K562 (cell line): ENCODE results near the gene METTL25B. TPM values are rescaled to one million over a fixed set of nuclear protein-coding genes. Genes with fewer than 3 reads are reported as not detected.

Experiments used
- ATF1 ChIP-seq, 2 experiments: fragments of 450-650 bp in 1 of 2; IDR thresholded peaks; 2 replicates each; pipeline ENCODE4 v1.6.1; 2016; ENCODE audit warnings: missing compliant biosample characterization in 1 of 2, missing genetic modification characterization in 1 of 2
- BRF1 ChIP-seq: IDR thresholded peaks from 3 replicates; pipeline ENCODE4 v1.6.1; 2011; ENCODE audit warnings: borderline replicate concordance, mild to moderate bottlenecking; ENCODE audit not compliant: insufficient read length; ENCODE audit errors: extremely low read depth
- CBX2 ChIP-seq: fragments of 200-600 bp; sonication (generic); IDR thresholded peaks from one replicate; pipeline ENCODE4 v1.6.1; 2012; ENCODE audit warnings: mild to moderate bottlenecking, low read length, inconsistent platforms; ENCODE audit not compliant: insufficient read depth, poor library complexity, severe bottlenecking
- CCNT2 ChIP-seq: IDR thresholded peaks from 2 replicates; pipeline ENCODE4 v1.6.1; 2011; ENCODE audit warnings: borderline replicate concordance, low read depth, mild to moderate bottlenecking, moderate library complexity, mixed read lengths, low read length; ENCODE audit not compliant: insufficient read length; ENCODE audit errors: extremely low read depth
- DDX20 ChIP-seq: fragments of 450-650 bp; IDR thresholded peaks from 2 replicates; pipeline ENCODE4 v1.6.1; 2016; ENCODE audit warnings: missing genetic modification characterization, low read depth, mild to moderate bottlenecking, missing compliant biosample characterization, moderate library complexity
- HMG20A ChIP-seq: fragments of 450-650 bp; formaldehyde crosslinking; conservative IDR thresholded peaks from 2 replicates; pipeline ENCODE4 v1.4.0; 2020; ENCODE audit warnings: mild to moderate bottlenecking, mixed read lengths
- JUNB ChIP-seq: fragments of 450-650 bp; formaldehyde crosslinking; conservative IDR thresholded peaks from 2 replicates; pipeline ENCODE4 v1.4.0; 2020; ENCODE audit warnings: mild to moderate bottlenecking
- LEF1 ChIP-seq: fragments of 450-650 bp; IDR thresholded peaks from 2 replicates; pipeline ENCODE4 v1.6.1; 2016; ENCODE audit warnings: mild to moderate bottlenecking
- MBD2 ChIP-seq: sonication (generic); IDR thresholded peaks from 2 replicates; pipeline ENCODE4 v1.6.1; 2016; ENCODE audit warnings: low read depth, borderline replicate concordance
- OTX1 ChIP-seq: fragments of 450-650 bp; formaldehyde crosslinking; IDR thresholded peaks from 2 replicates; pipeline ENCODE4 v1.4.0; 2022; ENCODE audit warnings: mild to moderate bottlenecking
- PCBP2 ChIP-seq: fragments of 200-400 bp; formaldehyde crosslinking; IDR thresholded peaks from 2 replicates; pipeline ENCODE4 v1.6.1; 2018; ENCODE audit warnings: low read length, low read depth, mild to moderate bottlenecking, moderate library complexity; ENCODE audit not compliant: poor library complexity, severe bottlenecking
- PHF21A ChIP-seq: fragments of 450-650 bp; IDR thresholded peaks from 2 replicates; pipeline ENCODE4 v1.6.1; 2017; ENCODE audit warnings: low read depth, borderline replicate concordance
- RFX1 ChIP-seq: fragments of 450-650 bp; IDR thresholded peaks from 2 replicates; pipeline ENCODE4 v1.6.1; 2016; ENCODE audit warnings: mild to moderate bottlenecking, moderate library complexity
- RHOXF2B ChIP-seq: fragments of 250-450 bp; sonication (Bioruptor Pico); conservative IDR thresholded peaks from 2 replicates; pipeline ENCODE4 v1.5.1; 2021
- YBX1 ChIP-seq: fragments of 450-650 bp; IDR thresholded peaks from 2 replicates; pipeline ENCODE4 v1.7.1; 2016; ENCODE audit warnings: mild to moderate bottlenecking
- ZC3H8 ChIP-seq: fragments of 450-650 bp; IDR thresholded peaks from 2 replicates; pipeline ENCODE4 v1.6.1; 2017
- ZNF133 ChIP-seq: fragments of 250-450 bp; sonication (Bioruptor Pico); IDR thresholded peaks from 2 replicates; pipeline ENCODE4 v1.4.0; 2020; ENCODE audit warnings: mild to moderate bottlenecking
- ZNF232 ChIP-seq: sonication (generic); formaldehyde crosslinking; IDR thresholded peaks from 2 replicates; pipeline ENCODE4 v1.8.0; 2022; ENCODE audit warnings: mild to moderate bottlenecking, missing genetic modification reagents
- ZNF785 ChIP-seq: fragments of 250-450 bp; sonication (Bioruptor Pico); IDR thresholded peaks from 2 replicates; pipeline ENCODE4 v1.4.0; 2020; ENCODE audit warnings: mild to moderate bottlenecking
- polyA plus RNA-seq, 8 experiments: library from polyadenylated mRNA; depleted of rRNA in 4 of 8; stranded (reverse) in 5 of 8; unstranded in 3 of 8; fragments of >200 nt; fragmentation: Nextera tagmentation in 2 of 8; fragmentation: Illumina TruSeq in 1 of 8; extraction: Ambion mirVana in 2 of 8; extraction: Trizol in 1 of 8; gene quantifications; 2 replicates each; pipeline versions ENCODE4 v1.2.1 to v1.2.3, GENCODE V29; 2011 to 2014; ENCODE audit warnings: inconsistent platforms in 1 of 8, missing spikeins in 1 of 8
- total RNA-seq, 7 experiments: library from RNA; depleted of rRNA in 6 of 7; stranded (reverse); fragments of >200 nt in 6 of 7; fragmentation: Illumina TruSeq in 2 of 7; extraction: Trizol in 2 of 7; gene quantifications; 2 replicates each; pipeline versions ENCODE4 v1.2.1 to v1.2.3, GENCODE V29; 2011 to 2021; ENCODE audit warnings: low replicate concordance in 1 of 7
- TF ChIP-seq, protein P1 (sequence below): fragments of 450-650 bp; IDR thresholded peaks from 2 replicates; pipeline ENCODE4 v1.6.1; 2016; ENCODE audit warnings: low read depth, mild to moderate bottlenecking, moderate library complexity
- TF ChIP-seq, protein P2 (sequence below): sonication (generic); formaldehyde crosslinking; IDR thresholded peaks from 2 replicates; pipeline ENCODE4 v1.8.0; 2022; ENCODE audit warnings: mild to moderate bottlenecking, missing genetic modification reagents
- TF ChIP-seq, protein P3 (sequence below): fragments of 450-650 bp; formaldehyde crosslinking; IDR thresholded peaks from 2 replicates; pipeline ENCODE4 v1.4.0; 2020; ENCODE audit warnings: mild to moderate bottlenecking, moderate library complexity
- TF ChIP-seq, protein P4 (sequence below): fragments of 450-650 bp; conservative IDR thresholded peaks from 2 replicates; pipeline ENCODE4 v1.6.1; 2016; ENCODE audit warnings: missing genetic modification characterization, low read depth, mild to moderate bottlenecking, control low read depth, missing compliant biosample characterization

Gene METTL25B
- total and polyA plus RNA-seq, 9 of the 15 experiments (the other 6 are each of a cell fraction or from before 2014, with no cell fraction given): 7.7 to 48.3 (median 33.1) TPM

DNA sequence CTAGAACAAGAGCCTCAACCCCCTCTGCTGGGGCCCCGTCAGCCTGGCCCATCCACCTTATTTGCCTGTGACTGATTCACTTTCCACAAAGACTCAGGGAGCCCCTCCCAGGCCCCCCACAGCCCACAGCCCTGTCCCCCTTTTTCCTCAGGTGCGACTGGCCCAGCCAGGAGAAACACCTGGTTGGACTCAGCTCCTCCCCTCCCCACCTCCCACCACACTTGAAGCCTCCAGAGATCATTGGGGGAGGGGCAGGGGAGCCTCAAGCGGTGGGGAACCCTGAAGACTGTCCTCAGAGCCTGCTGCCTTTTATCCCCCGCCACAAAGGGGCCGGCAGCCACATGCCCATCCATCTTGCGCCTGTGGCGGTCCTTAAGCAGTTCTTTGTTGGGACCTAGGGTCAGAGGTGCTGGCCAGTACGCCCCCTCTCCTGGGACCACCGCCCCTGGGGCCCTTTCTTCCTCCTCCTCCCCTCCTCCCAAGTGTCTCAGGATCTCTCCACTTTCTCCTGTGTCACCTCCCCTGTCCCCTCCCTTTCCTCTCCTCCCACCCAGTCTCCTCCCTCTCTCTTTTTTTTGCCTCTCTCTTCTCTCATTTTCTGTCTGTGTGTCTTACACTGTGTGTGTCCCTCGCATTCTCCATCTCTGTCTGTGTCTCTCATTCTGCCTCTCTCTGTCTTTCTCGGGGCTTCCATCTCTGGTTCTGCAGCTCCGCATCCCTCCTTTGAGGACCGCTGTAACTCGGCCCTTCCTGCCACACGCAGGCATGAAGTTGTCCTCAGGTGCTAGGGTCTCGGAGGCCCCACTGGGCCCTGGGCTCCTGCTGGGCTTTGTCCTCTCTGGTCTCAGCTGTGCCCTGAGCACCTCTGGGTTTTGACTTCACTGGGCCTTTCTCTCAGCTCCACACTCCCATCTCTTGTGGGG lies 35.1 kb upstream of the METTL25B start (continued):
- TF ChIP-seq, protein P1, sequence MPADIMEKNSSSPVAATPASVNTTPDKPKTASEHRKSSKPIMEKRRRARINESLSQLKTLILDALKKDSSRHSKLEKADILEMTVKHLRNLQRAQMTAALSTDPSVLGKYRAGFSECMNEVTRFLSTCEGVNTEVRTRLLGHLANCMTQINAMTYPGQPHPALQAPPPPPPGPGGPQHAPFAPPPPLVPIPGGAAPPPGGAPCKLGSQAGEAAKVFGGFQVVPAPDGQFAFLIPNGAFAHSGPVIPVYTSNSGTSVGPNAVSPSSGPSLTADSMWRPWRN: no peak
- TF ChIP-seq BRF1 (no peak), PCBP2 (no peak), CCNT2 (no peak), RFX1 (no peak), PHF21A (no peak), OTX1 (CRISPR knock-in tag) (no peak), DDX20 (tag) (no peak), ZNF133 (CRISPR knock-in tag) (no peak), ZC3H8 (0 out of 2 replicates have a peak, but pooled peaks have one; percentile 58), LEF1 (peak; percentile 93; the same call in 1 of the 2 replicates), CBX2 (no peak), RHOXF2B (CRISPR knock-in tag) (no peak), YBX1 (no peak), ZNF785 (CRISPR knock-in tag) (no peak), HMG20A (CRISPR knock-in tag) (no peak), JUNB (CRISPR knock-in tag) (no peak), ZNF232 (CRISPR knock-in tag) (no peak), MBD2 (peak; percentile 26; the same call in 1 of the 2 replicates), ATF1 (CRISPR knock-in tag; IDR thresholded peaks at IDR 0.05) (no peak), ATF1 (tag; IDR thresholded peaks at IDR 0.05) (no peak)
- TF ChIP-seq, protein P2, sequence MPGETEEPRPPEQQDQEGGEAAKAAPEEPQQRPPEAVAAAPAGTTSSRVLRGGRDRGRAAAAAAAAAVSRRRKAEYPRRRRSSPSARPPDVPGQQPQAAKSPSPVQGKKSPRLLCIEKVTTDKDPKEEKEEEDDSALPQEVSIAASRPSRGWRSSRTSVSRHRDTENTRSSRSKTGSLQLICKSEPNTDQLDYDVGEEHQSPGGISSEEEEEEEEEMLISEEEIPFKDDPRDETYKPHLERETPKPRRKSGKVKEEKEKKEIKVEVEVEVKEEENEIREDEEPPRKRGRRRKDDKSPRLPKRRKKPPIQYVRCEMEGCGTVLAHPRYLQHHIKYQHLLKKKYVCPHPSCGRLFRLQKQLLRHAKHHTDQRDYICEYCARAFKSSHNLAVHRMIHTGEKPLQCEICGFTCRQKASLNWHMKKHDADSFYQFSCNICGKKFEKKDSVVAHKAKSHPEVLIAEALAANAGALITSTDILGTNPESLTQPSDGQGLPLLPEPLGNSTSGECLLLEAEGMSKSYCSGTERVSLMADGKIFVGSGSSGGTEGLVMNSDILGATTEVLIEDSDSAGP (CRISPR knock-in tag): no peak
- TF ChIP-seq, protein P3, sequence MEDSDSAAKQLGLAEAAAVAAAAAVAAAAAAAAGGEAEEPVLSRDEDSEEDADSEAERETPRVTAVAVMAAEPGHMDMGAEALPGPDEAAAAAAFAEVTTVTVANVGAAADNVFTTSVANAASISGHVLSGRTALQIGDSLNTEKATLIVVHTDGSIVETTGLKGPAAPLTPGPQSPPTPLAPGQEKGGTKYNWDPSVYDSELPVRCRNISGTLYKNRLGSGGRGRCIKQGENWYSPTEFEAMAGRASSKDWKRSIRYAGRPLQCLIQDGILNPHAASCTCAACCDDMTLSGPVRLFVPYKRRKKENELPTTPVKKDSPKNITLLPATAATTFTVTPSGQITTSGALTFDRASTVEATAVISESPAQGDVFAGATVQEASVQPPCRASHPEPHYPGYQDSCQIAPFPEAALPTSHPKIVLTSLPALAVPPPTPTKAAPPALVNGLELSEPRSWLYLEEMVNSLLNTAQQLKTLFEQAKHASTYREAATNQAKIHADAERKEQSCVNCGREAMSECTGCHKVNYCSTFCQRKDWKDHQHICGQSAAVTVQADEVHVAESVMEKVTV (CRISPR knock-in tag): no peak
- TF ChIP-seq, protein P4, sequence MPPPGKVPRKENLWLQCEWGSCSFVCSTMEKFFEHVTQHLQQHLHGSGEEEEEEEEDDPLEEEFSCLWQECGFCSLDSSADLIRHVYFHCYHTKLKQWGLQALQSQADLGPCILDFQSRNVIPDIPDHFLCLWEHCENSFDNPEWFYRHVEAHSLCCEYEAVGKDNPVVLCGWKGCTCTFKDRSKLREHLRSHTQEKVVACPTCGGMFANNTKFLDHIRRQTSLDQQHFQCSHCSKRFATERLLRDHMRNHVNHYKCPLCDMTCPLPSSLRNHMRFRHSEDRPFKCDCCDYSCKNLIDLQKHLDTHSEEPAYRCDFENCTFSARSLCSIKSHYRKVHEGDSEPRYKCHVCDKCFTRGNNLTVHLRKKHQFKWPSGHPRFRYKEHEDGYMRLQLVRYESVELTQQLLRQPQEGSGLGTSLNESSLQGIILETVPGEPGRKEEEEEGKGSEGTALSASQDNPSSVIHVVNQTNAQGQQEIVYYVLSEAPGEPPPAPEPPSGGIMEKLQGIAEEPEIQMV: no peak
